OCI-LY7 (cell line): ENCODE measurements around the gene PTPRZ1.

Experiments
- EZH2phosphoT487 ChIP-seq: fragments of 200-600 bp; sonication (generic); IDR thresholded peaks from 2 replicates; pipeline ENCODE4 v1.6.1; 2018; ENCODE audit warnings: low read depth, borderline replicate concordance, mild to moderate bottlenecking, mixed run types, antibody characterized with exemption, low read length, moderate library complexity, mixed read lengths
- TF ChIP-seq, protein P1 (sequence below): fragments of 200-600 bp; sonication (generic); conservative IDR thresholded peaks from 2 replicates; pipeline ENCODE4 v1.5.1; 2014; ENCODE audit warnings: mild to moderate bottlenecking, antibody characterized with exemption, low read length, moderate library complexity, mixed read lengths

GRCh38 chr7:121882731-121883130 is 9.8 kb downstream of the PTPRZ1 start:
- TF ChIP-seq, protein P1, sequence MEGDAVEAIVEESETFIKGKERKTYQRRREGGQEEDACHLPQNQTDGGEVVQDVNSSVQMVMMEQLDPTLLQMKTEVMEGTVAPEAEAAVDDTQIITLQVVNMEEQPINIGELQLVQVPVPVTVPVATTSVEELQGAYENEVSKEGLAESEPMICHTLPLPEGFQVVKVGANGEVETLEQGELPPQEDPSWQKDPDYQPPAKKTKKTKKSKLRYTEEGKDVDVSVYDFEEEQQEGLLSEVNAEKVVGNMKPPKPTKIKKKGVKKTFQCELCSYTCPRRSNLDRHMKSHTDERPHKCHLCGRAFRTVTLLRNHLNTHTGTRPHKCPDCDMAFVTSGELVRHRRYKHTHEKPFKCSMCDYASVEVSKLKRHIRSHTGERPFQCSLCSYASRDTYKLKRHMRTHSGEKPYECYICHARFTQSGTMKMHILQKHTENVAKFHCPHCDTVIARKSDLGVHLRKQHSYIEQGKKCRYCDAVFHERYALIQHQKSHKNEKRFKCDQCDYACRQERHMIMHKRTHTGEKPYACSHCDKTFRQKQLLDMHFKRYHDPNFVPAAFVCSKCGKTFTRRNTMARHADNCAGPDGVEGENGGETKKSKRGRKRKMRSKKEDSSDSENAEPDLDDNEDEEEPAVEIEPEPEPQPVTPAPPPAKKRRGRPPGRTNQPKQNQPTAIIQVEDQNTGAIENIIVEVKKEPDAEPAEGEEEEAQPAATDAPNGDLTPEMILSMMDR = no peak
- TF ChIP-seq EZH2phosphoT487 = no peak
